HCT116 (cell line): Measurements from ENCODE around the gene SLA2.

ENCODE experiments used
- ATF3 ChIP-seq: IDR thresholded peaks from 2 replicates; pipeline ENCODE4 v1.6.1; 2012
- CEBPB ChIP-seq: IDR thresholded peaks from 2 replicates; pipeline ENCODE4 v1.6.1; 2012; ENCODE audit warnings: low read depth
- CTCF ChIP-seq, 3 experiments: fragments of 200-600 bp in 1 of 3; sonication (generic) in 1 of 3; IDR thresholded peaks in 2 of 3; conservative IDR thresholded peaks in 1 of 3; 2 replicates each; pipeline ENCODE4 v1.5.1; 2012 to 2017; ENCODE audit warnings: low read depth in 2 of 3, low read length in 2 of 3, antibody characterized with exemption in 1 of 3, borderline replicate concordance in 1 of 3, control low read depth in 1 of 3, mild to moderate bottlenecking in 1 of 3, mixed read lengths in 1 of 3, mixed run types in 1 of 3, moderate library complexity in 1 of 3; ENCODE audit not compliant: insufficient read depth in 1 of 3
- EGR1 ChIP-seq: IDR thresholded peaks from 2 replicates; pipeline ENCODE4 v1.6.1; 2012; ENCODE audit warnings: low read depth
- EZH2 ChIP-seq: fragments of 200-600 bp; sonication (generic); IDR thresholded peaks from 2 replicates; pipeline ENCODE4 v1.6.1; 2017; ENCODE audit warnings: antibody characterized with exemption, mixed run types
- JUND ChIP-seq: IDR thresholded peaks from 2 replicates; pipeline ENCODE4 v1.6.1; 2012
- POLR2AphosphoS5 ChIP-seq: IDR thresholded peaks from 2 replicates; pipeline ENCODE4 v1.6.1; 2011; ENCODE audit warnings: mild to moderate bottlenecking, low read depth, low read length, moderate library complexity
- RAD21 ChIP-seq: IDR thresholded peaks from 2 replicates; pipeline ENCODE4 v1.6.1; 2012; ENCODE audit warnings: low read depth, mild to moderate bottlenecking
- REST ChIP-seq: IDR thresholded peaks from 2 replicates; pipeline ENCODE4 v1.6.1; 2012; ENCODE audit warnings: low read depth
- SP1 ChIP-seq: IDR thresholded peaks from 2 replicates; pipeline ENCODE4 v1.6.1; 2012; ENCODE audit warnings: low read depth
- YY1 ChIP-seq: IDR thresholded peaks from 2 replicates; pipeline ENCODE4 v1.6.1; 2011; ENCODE audit warnings: low read length, low read depth, moderate library complexity, mild to moderate bottlenecking; ENCODE audit not compliant: insufficient replicate concordance; ENCODE audit errors: extremely low read depth
- ZBTB33 ChIP-seq: IDR thresholded peaks from 2 replicates; pipeline ENCODE4 v1.6.1; 2011; ENCODE audit warnings: mild to moderate bottlenecking, low read length, moderate library complexity; ENCODE audit not compliant: insufficient replicate concordance; ENCODE audit errors: extremely low read depth
- ZNF274 ChIP-seq: fragments of 200-500 bp; sonication (Bioruptor generic); IDR thresholded peaks from 2 replicates; pipeline ENCODE4 v1.6.1; 2014; ENCODE audit warnings: mild to moderate bottlenecking, low read depth, low read length, inconsistent platforms

GRCh38 chr20:36565520-36565919 lies 80.5 kb downstream of the SLA2 start:
- TF ChIP-seq CTCF (IDR thresholded peaks at IDR 0.05 in 2 of 3, conservative IDR thresholded peaks at IDR 0.05 in 1 of 3; ENCODE audit: borderline replicate concordance in 1 of 3, insufficient read depth in 1 of 3, low read depth in 2 of 3, low read length in 2 of 3) (no peak), REST (no peak), SP1 (no peak), CEBPB (no peak), ZNF274 (no peak), JUND (no peak), YY1 (no peak), ATF3 (no peak), EGR1 (no peak), RAD21 (no peak), ZBTB33 (no peak), EZH2 (no peak), POLR2AphosphoS5 (no peak)
